LHCN-M2 (cell line): Measurements from ENCODE around the gene PHIP. TPM values are rescaled to one million over a fixed set of nuclear protein-coding genes. Genes with fewer than 3 reads are reported as not detected.

Source experiments
- DNase-seq: peaks from one replicate; pipeline ENCODE4 v3.0.0-alpha.2; 2012; ENCODE audit warnings: low read depth
- total RNA-seq: library from RNA; depleted of rRNA; stranded (reverse); fragments of >200 nt; gene quantifications from 2 replicates; pipeline ENCODE4 v1.2.3, GENCODE V29; 2014

Gene PHIP
- total RNA-seq, 1 experiment from 2014 or later: 23.7 TPM

GRCh38 chr6:79010422-79010821, 67.6 kb downstream of the PHIP start:
- no peak for DNase-seq

GRCh38 chr6:79009819-79010218, 68.2 kb downstream of the PHIP start:
- no peak for DNase-seq

- no peak for DNase-seq
Observed at GRCh38 chr6:79005497-79005896, 72.6 kb downstream of the PHIP start.

GRCh38 chr6:79005024-79005423, 73.0 kb downstream of the PHIP start:
- DNase-seq: no peak

- no peak for DNase-seq
Observed at GRCh38 chr6:79004239-79004638, 73.8 kb downstream of the PHIP start.

GRCh38 chr6:79001415-79001814, 76.6 kb downstream of the PHIP start:
- no peak for DNase-seq

- no peak for DNase-seq
Observed at GRCh38 chr6:78999737-79000136, 78.3 kb downstream of the PHIP start.

GRCh38 chr6:78995946-78996345, 82.1 kb downstream of the PHIP start:
- peak; percentile 53 for DNase-seq

GRCh38 chr6:78995346-78995745, 82.7 kb downstream of the PHIP start:
- peak; percentile 61 for DNase-seq

GRCh38 chr6:78993955-78994354, 84.1 kb downstream of the PHIP start:
- no peak for DNase-seq

GRCh38 chr6:78989191-78989590, 88.9 kb downstream of the PHIP start:
- DNase-seq: no peak

GRCh38 chr6:78986161-78986560, 91.9 kb downstream of the PHIP start:
- no peak for DNase-seq

GRCh38 chr6:78984225-78984950, 93.7 kb downstream of the PHIP start:
- no peak for DNase-seq

GRCh38 chr6:78967191-78967590, 110.9 kb downstream of the PHIP start:
- no peak for DNase-seq

GRCh38 chr6:78966542-78966941, 111.5 kb downstream of the PHIP start:
- DNase-seq: no peak

GRCh38 chr6:78962448-78962847, 115.6 kb downstream of the PHIP start:
- DNase-seq: no peak

GRCh38 chr6:78954740-78955139, 123.3 kb downstream of the PHIP start:
- DNase-seq: no peak

- no peak for DNase-seq
Observed at GRCh38 chr6:78953798-78954197, 124.3 kb downstream of the PHIP start.

GRCh38 chr6:78952362-78952761, 125.7 kb downstream of the PHIP start:
- no peak for DNase-seq

- no peak for DNase-seq
Observed at GRCh38 chr6:78948785-78949184, 129.3 kb downstream of the PHIP start.

GRCh38 chr6:78947962-78948361, 130.1 kb downstream of the PHIP start:
- DNase-seq: peak; percentile 60

- DNase-seq: peak; percentile 79
Observed at GRCh38 chr6:78947529-78947928, 130.5 kb downstream of the PHIP start.

- peak; percentile 5 for DNase-seq
Observed at GRCh38 chr6:78942446-78942845, 135.6 kb downstream of the PHIP start.

- DNase-seq: no peak
Observed at GRCh38 chr6:78936515-78936914, 141.5 kb downstream of the PHIP start.
